ENCODE data around the gene CLSTN2.

DNA sequence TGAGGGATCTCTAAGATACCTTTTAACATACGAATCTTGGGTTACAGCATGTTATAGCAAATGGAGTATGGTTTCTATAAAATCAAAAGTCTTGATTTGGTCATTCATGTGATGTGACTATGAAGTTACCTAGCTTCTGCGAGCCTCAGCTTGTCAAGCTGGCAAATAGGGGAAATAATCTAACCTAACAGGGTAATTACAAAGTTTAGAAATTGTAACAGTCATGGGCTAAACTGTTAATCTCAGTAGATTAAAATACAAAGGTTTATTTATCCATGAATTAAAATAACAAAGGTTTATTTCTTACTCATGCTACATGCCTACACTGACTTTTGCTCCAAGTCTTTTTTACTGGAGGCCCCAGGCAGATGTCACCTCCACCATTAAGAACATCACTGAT lies 359.1 kb downstream of the CLSTN2 start:
- TF ChIP-seq POLR2AphosphoS5 (IDR thresholded peaks at IDR 0.05) (no peak), POLR2A (IDR thresholded peaks at IDR 0.05) (no peak)
- TF ChIP-seq, protein P1, sequence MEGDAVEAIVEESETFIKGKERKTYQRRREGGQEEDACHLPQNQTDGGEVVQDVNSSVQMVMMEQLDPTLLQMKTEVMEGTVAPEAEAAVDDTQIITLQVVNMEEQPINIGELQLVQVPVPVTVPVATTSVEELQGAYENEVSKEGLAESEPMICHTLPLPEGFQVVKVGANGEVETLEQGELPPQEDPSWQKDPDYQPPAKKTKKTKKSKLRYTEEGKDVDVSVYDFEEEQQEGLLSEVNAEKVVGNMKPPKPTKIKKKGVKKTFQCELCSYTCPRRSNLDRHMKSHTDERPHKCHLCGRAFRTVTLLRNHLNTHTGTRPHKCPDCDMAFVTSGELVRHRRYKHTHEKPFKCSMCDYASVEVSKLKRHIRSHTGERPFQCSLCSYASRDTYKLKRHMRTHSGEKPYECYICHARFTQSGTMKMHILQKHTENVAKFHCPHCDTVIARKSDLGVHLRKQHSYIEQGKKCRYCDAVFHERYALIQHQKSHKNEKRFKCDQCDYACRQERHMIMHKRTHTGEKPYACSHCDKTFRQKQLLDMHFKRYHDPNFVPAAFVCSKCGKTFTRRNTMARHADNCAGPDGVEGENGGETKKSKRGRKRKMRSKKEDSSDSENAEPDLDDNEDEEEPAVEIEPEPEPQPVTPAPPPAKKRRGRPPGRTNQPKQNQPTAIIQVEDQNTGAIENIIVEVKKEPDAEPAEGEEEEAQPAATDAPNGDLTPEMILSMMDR (IDR thresholded peaks at IDR 0.05 in 8 of 11, conservative IDR thresholded peaks at IDR 0.05 in 3 of 11) = no peak
